Skeletal muscle satellite cell (primary cell): ENCODE results near the gene SOCS3.

Experiments used
- H3K27me3 ChIP-seq: 2 replicates; pipeline ENCODE4 v1.7.0; 2013; ENCODE audit warnings: low read length; ENCODE audit not compliant: control insufficient read depth, insufficient read depth
- H3K36me3 ChIP-seq: 2 replicates; pipeline ENCODE4 v1.7.0; 2013; ENCODE audit warnings: mild to moderate bottlenecking, control low read depth, low read length; ENCODE audit not compliant: insufficient read depth
- H3K4me1 ChIP-seq: 2 replicates; pipeline ENCODE4 v1.7.0; 2013; ENCODE audit warnings: low read length; ENCODE audit not compliant: control insufficient read depth, insufficient read depth
- H3K4me2 ChIP-seq: 2 replicates; pipeline ENCODE4 v1.7.0; 2013; ENCODE audit warnings: mild to moderate bottlenecking, low read length
- H3K4me3 ChIP-seq: 2 replicates; pipeline ENCODE4 v1.7.0; 2013; ENCODE audit warnings: low read length
- H3K9ac ChIP-seq: 2 replicates; pipeline ENCODE4 v1.7.0; 2013; ENCODE audit warnings: mild to moderate bottlenecking, low read depth, low read length, moderate library complexity
- H3K9me3 ChIP-seq: replicated peaks from 2 replicates; pipeline ENCODE4 v1.7.0; 2013; ENCODE audit warnings: mild to moderate bottlenecking, control low read depth, low read length

Gene SOCS3

GRCh38 chr17:78343543-78344201, 16.2 kb downstream of the SOCS3 start:
- peaks cover 40% of the 10 kb centered on the region for H3K4me1 ChIP-seq
- H3K27me3 ChIP-seq = no peaks in the 10 kb centered on the region
- H3K4me3 ChIP-seq = peak overlapping the region; percentile 4
- H3K4me2 ChIP-seq = peak overlapping the region; percentile 91
- H3K9ac ChIP-seq = peak overlapping the region; percentile 85
- H3K36me3 ChIP-seq = no peaks in the 10 kb centered on the region
- no peaks in the 10 kb centered on the region for H3K9me3 ChIP-seq

GRCh38 chr17:78343187-78343542, 16.7 kb downstream of the SOCS3 start:
- peak overlapping the region; percentile 4 for H3K4me3 ChIP-seq

GRCh38 chr17:78342449-78343186, 17.3 kb downstream of the SOCS3 start:
- Histone ChIP-seq H3K4me1 (peaks cover 44% of the 10 kb centered on the region), H3K27me3 (no peaks in the 10 kb centered on the region), H3K9me3 (no peaks in the 10 kb centered on the region)

More at GRCh38 chr17:78343187-78343542, 16.7 kb downstream of the SOCS3 start:
- no peaks in the 10 kb centered on the region for H3K27me3 ChIP-seq
- H3K36me3 ChIP-seq = no peaks in the 10 kb centered on the region
- H3K9ac ChIP-seq = peak overlapping the region; percentile 85
- peaks cover 40% of the 10 kb centered on the region for H3K4me1 ChIP-seq
- peak overlapping the region; percentile 91 for H3K4me2 ChIP-seq
- no peaks in the 10 kb centered on the region for H3K9me3 ChIP-seq

GRCh38 chr17:78341559-78342448, 18.1 kb downstream of the SOCS3 start:
- H3K4me3 ChIP-seq = peak overlapping the region; percentile 69
- no peaks in the 10 kb centered on the region for H3K27me3 ChIP-seq
- H3K4me1 ChIP-seq = peaks cover 51% of the 10 kb centered on the region

More at GRCh38 chr17:78342449-78343186, 17.3 kb downstream of the SOCS3 start:
- Histone ChIP-seq H3K9ac (peak overlapping the region; percentile 85), H3K36me3 (no peaks in the 10 kb centered on the region), H3K4me3 (peak overlapping the region; percentile 69), H3K4me2 (peak overlapping the region; percentile 91)

GRCh38 chr17:78340183-78340955, 19.5 kb downstream of the SOCS3 start:
- Histone ChIP-seq H3K4me3 (no peak overlapping the region), H3K27me3 (no peaks in the 10 kb centered on the region)

More at GRCh38 chr17:78341559-78342448, 18.1 kb downstream of the SOCS3 start:
- peak overlapping the region; percentile 85 for H3K9ac ChIP-seq
- no peaks in the 10 kb centered on the region for H3K36me3 ChIP-seq
- H3K4me2 ChIP-seq = peak overlapping the region; percentile 91
- H3K9me3 ChIP-seq = no peaks in the 10 kb centered on the region

GRCh38 chr17:78338486-78339259, 21.2 kb downstream of the SOCS3 start:
- Histone ChIP-seq H3K4me2 (no peak overlapping the region), H3K36me3 (no peaks in the 10 kb centered on the region), H3K4me1 (peaks cover 58% of the 10 kb centered on the region), H3K9ac (no peak overlapping the region), H3K27me3 (no peaks in the 10 kb centered on the region), H3K4me3 (no peak overlapping the region), H3K9me3 (no peaks in the 10 kb centered on the region)

More at GRCh38 chr17:78340183-78340955, 19.5 kb downstream of the SOCS3 start:
- Histone ChIP-seq H3K9ac (no peak overlapping the region), H3K4me2 (no peak overlapping the region), H3K4me1 (peaks cover 48% of the 10 kb centered on the region), H3K9me3 (no peaks in the 10 kb centered on the region), H3K36me3 (no peaks in the 10 kb centered on the region)

GRCh38 chr17:78337244-78338109, 22.4 kb downstream of the SOCS3 start:
- no peak overlapping the region for H3K4me3 ChIP-seq
- H3K27me3 ChIP-seq = no peaks in the 10 kb centered on the region
- no peaks in the 10 kb centered on the region for H3K36me3 ChIP-seq
- peak overlapping the region; percentile 46 for H3K4me2 ChIP-seq
- peaks cover 46% of the 10 kb centered on the region for H3K4me1 ChIP-seq
- peak overlapping the region; percentile 45 for H3K9ac ChIP-seq
- no peaks in the 10 kb centered on the region for H3K9me3 ChIP-seq

GRCh38 chr17:78335209-78335608, 24.7 kb downstream of the SOCS3 start:
- Histone ChIP-seq H3K4me3 (peak overlapping the region; percentile 8), H3K36me3 (no peaks in the 10 kb centered on the region), H3K27me3 (no peaks in the 10 kb centered on the region), H3K9ac (peak overlapping the region; percentile 38), H3K4me1 (peaks cover 47% of the 10 kb centered on the region), H3K9me3 (no peaks in the 10 kb centered on the region), H3K4me2 (peak overlapping the region; percentile 48)

- peaks cover 66% of the 10 kb centered on the region for H3K4me1 ChIP-seq
- H3K9ac ChIP-seq = no peak overlapping the region
- no peaks in the 10 kb centered on the region for H3K9me3 ChIP-seq
- no peak overlapping the region for H3K4me2 ChIP-seq
- H3K36me3 ChIP-seq = no peaks in the 10 kb centered on the region
- no peaks in the 10 kb centered on the region for H3K27me3 ChIP-seq
- no peak overlapping the region for H3K4me3 ChIP-seq
Measured at GRCh38 chr17:78332991-78333390, 26.9 kb downstream of the SOCS3 start.
